Liver (tissue), 3 donors: ENCODE results near the gene BMP7.

Experiments used
- CTCF ChIP-seq: fragments of 150-350 bp; IDR thresholded peaks from 2 replicates; pipeline ENCODE4 v1.5.1; 2017; ENCODE audit warnings: improper control_type of control experiment, low read depth, low read length; ENCODE audit not compliant: missing input control
- GABPA ChIP-seq, 2 donors: IDR thresholded peaks in 1 of 2; conservative IDR thresholded peaks in 1 of 2; 2 replicates each; pipeline ENCODE4 v1.6.1; 2016; ENCODE audit warnings: antibody characterized with exemption in 2 of 2, mild to moderate bottlenecking in 1 of 2, moderate library complexity in 1 of 2
- RAD21 ChIP-seq, 2 donors: IDR thresholded peaks; 2 replicates each; pipeline ENCODE4 v1.6.1; 2016; ENCODE audit warnings: antibody characterized with exemption in 2 of 2, mild to moderate bottlenecking in 2 of 2
- ZBTB33 ChIP-seq: IDR thresholded peaks from 2 replicates; pipeline ENCODE4 v1.6.1; 2016; ENCODE audit warnings: antibody characterized with exemption
- TF ChIP-seq, protein P1 (sequence below): IDR thresholded peaks from 2 replicates; pipeline ENCODE4 v1.6.1; 2016; ENCODE audit warnings: antibody characterized with exemption
- donor health status: healthy.
- donor health status: healthy.

DNA sequence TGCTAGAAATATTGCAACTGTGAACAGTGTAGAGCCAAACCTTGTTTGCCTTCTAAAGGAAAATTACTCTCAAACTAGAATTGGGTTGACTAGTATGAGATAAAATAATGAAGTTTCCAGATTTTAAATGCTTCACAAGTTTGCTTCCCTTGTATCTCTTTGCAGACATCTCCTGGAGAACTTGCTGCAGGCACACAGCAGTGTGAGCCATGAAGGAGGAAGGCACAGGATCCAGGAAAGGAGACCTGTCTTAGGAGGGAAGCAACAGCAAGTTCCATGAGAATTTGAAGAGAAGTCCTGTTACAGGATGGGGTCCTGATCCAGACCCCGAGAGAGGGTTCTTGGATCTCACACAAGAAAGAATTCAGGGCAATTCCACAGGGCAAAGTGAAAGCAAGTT, 115.9 kb downstream of the BMP7 start:
- TF ChIP-seq GABPA (IDR thresholded peaks at IDR 0.05 in 1 of 2, conservative IDR thresholded peaks at IDR 0.05 in 1 of 2) (no peak), RAD21 (IDR thresholded peaks at IDR 0.05) (no peak), CTCF (no peak), ZBTB33 (no peak)
- TF ChIP-seq, protein P1, sequence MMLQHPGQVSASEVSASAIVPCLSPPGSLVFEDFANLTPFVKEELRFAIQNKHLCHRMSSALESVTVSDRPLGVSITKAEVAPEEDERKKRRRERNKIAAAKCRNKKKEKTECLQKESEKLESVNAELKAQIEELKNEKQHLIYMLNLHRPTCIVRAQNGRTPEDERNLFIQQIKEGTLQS, result no peak
